HG02885 (cell line): ENCODE measurements around the gene FAT2.
"Not testable (repeated sequence)": the region's sequence is repeated elsewhere in the genome, so short reads cannot be mapped to it uniquely, and the experiment has no call there.

ENCODE experiments used
- ATAC-seq: cut with Tn5 transposase; IDR thresholded peaks from one replicate; pipeline ENCODE4 v1.9.1; 2021; ENCODE audit warnings: mild to moderate bottlenecking; ENCODE audit not compliant: unreplicated experiment, poor library complexity

FAT2 gene

DNA sequence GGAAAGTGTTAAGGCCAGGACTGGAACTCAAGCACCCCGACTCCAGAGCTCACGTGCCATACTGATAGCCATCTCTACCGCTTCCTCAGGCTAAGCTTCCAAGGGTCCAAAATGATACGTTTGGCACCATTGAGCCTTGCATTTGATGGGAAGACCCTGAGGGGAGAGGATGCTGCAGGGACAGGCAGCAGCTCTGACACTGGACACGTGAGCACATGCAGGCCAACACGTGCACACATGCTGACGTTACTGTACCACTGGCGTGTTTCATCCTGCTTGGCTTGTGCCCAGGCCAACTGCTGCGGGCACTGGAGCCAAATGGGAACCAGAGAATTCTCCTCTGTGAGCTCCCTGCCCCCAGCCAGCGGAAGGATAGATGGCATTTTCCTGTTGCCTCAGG, 5.2 kb downstream of the FAT2 start:
- ATAC-seq = no peak

GRCh38 chr5:151585344-151585743, 5.8 kb downstream of the FAT2 start:
- not testable (repeated sequence) for ATAC-seq

DNA sequence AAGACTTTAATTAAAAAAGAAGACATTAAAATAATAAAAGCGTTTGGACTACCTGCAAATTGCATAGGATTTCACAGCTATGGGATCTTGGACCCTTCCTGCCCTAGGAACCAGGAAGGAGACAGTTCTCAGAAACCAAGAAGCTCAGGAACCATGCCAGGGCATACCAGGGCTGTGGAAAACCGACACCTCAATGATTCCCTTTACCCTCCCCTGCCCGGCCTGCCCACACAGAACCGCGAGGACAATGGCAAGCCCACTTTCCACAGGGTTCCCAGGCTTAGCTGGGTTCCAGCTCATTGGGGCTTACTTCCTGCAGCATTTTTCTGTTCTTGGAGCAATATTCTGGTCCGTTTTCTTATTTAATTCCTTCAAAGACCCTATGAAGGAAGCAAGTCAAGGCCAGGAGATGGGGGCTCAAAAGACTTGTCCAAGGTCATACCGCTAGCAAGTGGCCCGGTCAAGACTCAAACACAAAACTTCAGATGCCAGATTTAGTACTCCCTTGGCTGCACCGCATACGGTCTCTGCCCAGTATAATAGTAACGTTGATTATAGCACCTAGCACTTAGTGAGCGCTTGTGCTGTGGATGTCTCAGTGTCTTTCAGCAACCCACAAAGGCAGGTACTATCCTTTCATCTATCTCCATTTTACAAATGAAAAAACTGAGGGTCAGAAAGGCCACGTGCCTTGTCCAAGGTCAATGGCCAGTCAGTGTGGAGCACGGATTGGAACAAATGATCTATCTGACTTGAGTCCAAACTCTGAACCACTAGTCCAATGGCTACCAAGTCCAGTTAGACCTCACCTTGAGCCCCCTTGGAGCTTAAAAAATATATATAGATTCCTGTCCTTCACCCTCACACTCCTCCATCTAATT, 6.8 kb downstream of the FAT2 start:
- ATAC-seq = no peak

DNA sequence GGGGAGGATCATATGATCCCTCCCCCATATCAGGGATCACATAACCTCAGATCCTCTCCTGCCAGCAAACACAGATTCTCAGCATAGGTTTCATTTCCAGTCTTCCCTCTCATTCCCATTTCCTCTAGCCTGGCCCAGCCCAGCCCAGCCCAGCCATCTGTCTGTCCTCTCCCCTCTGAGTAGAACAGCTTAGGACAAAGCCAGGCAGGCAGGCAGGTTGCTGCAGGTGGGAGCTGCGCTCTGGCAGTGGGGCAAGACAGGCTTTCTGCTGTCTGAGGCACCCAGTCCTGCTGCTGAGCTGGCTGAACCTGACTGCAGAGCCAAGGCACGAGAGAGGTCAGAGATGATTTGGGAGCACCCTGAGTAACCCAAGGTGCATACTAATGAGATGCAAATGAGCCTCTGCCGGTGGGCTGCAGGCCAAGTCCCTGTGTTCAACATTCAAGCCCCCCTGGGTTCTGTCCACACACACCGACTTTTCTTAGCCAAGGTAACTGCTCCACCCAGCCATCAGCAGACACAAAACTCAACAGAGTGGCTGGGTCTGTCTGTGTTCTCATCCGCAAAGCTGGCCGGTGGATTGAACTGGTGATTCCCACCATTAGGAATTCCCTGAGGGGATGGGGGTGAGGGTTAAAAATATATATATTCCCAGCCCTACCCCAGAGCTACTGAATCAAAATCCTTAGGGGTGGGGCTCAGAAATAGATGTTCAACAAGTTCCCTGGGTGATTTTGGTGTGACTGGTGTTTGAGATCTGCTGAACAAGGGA, 9.1 kb downstream of the FAT2 start:
- ATAC-seq = no peak

- no peak for ATAC-seq
Observed at GRCh38 chr5:151581347-151581746, 9.8 kb downstream of the FAT2 start.

GRCh38 chr5:151580858-151581257, 10.3 kb downstream of the FAT2 start:
- ATAC-seq = no peak

- no peak for ATAC-seq
Observed at GRCh38 chr5:151580239-151580638, 10.9 kb downstream of the FAT2 start.

DNA sequence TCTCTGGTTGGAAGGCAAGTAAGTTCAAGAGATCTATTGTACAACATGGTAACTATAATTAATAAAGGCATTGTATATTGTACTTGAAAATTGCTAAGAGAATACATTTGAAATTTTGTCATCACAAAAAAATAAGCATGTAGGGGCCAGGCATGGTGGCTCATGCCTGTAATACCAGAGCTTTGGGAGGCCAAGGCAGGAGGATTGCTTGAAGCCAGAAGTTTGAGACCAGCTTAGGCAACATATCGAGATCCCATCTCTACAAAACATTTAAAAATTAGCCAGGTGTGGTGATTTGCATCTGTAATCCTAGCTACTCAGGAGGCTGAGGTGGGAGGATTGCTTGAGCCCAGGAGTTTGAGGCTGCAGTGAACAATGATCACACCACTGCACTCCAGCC, 12.0 kb downstream of the FAT2 start:
- not testable (repeated sequence) for ATAC-seq

- ATAC-seq = no peak
Observed at GRCh38 chr5:151578326-151579025, 12.7 kb downstream of the FAT2 start.

GRCh38 chr5:151577566-151577965, 13.6 kb downstream of the FAT2 start:
- ATAC-seq = no peak

DNA sequence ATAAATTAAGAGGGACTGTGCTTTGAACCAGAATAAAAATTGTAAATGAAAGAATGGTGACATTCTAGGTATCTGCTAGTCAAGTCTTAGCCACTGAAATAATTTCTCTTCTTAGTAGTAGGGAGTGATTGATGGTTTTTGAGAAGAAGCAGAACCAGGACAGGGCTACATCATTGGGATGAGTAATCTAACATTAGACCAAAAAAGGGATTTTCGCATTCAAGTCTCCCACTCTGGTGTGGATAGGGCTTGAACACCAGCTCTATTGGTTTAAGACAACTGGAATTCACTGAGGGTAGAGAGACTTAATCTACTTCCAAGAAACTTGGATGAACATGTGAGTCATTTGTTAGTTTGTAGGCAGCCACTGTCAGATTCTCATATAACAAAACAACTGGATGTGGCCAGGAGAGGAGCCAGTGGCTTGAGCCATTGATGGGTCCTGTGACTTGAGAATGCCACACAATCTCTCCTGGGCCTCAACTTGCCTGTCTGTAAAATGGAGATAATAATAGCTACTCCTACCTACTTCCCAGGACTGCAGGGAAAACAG, 16.6 kb downstream of the FAT2 start:
- no peak for ATAC-seq

GRCh38 chr5:151572657-151573368, 18.3 kb downstream of the FAT2 start:
- ATAC-seq = no peak

- ATAC-seq = no peak
Observed at GRCh38 chr5:151571270-151572173, 19.6 kb downstream of the FAT2 start.

DNA sequence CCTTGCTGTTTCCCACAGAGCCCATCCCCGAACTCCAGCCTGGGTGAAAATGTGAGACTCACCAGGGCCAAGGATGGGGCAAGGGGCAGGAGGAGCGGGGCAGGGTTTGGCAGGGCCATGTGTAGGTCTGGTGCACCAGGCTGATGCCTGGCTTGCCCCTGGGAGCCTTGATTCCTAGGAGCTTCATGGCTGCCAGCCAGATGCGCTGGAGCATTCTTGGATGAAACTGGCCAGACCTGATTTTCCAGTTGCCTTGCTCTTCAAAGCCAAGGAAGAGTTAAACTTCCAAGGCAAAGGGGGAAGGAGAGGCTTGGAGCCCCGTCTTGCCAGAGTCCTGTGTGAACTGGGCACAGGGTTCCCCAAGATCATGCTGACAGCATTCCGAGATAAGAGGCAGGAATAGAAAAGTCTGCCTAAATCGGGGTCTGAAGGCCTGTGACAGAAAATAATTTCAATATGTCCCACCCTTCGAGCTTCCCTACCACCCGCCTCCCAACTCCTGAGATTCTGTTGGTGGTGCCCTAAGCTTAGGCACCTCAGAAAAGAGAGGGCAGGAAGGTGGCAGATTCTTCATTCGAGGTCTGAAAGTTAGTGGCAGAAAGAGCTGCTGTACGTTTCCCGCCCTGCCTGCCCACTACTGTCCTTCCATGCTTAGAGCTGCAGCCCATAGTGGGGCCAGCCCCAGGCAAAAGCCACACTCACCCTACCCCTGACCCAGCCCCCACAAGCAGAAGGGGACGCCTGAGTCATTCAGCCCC, 20.4 kb downstream of the FAT2 start:
- no peak for ATAC-seq

GRCh38 chr5:151570058-151570457, 21.1 kb downstream of the FAT2 start:
- no peak for ATAC-seq

DNA sequence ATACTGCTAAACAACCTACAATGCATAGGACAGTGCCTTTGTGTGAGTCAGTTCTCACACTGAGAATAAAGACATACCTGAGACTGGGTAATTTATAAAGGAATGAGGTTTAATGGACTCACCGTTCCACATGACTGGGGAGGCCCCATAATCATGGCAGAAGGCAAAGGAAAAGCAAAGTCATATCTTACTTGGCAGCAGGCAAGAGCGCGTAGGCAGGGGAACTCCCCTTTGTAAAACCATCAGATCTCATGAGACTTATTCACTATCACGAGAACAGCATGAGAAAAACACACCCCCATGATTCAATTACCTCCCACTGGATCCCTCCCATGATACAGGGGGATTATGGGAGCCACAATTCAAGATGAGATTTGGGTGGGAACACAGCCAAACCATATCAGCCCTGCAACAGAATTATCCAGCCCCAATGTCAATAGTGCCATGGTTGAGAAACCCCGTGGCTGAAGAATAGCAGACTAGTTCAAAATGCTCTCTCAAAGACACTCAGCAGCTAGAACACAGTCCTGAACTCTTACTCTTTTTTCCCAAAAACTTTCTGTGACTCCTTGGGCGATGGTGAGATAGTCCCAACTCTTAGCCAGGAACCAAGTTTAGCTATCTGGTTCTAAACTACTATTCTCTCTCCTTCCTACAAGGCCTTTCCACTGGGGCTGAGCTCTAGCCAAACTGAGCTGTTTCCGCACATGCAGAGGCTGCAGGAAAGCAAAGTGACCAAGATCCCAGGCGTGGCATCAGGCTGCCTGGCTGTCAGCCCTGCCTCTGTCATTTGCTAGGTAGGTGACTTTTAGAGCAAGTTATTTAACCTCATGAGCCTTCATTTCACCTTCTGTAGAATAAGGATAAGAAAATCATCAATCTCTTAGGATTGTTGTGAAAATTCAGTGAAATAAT, 21.7 kb downstream of the FAT2 start:
- ATAC-seq = peak; percentile 59

- ATAC-seq = no peak
Observed at GRCh38 chr5:151568036-151568435, 23.1 kb downstream of the FAT2 start.
